NCI-H1417 (cell line): ENCODE measurements around the gene UNCX.
A peak's percentile ranks its signal among the peaks of the same experiment; 100 is the strongest.

Experiments used
- DNase-seq, 3 experiments: peaks; one replicate each; lab custom pipeline; 2025; lab: John Stamatoyannopoulos, UW

The UNCX gene

GRCh38 chr7:1243964-1244416 lies 11.3 kb downstream of the UNCX start:
- no peak for DNase-seq

- no peak for DNase-seq
Observed at GRCh38 chr7:1244700-1245523, 12.2 kb downstream of the UNCX start.

- no peak for DNase-seq
Observed at GRCh38 chr7:1245524-1246050, 12.9 kb downstream of the UNCX start.

GRCh38 chr7:1246160-1246870 lies 13.6 kb downstream of the UNCX start:
- peak in 1 of 3 experiments; percentile 49 for DNase-seq

GRCh38 chr7:1246871-1247526 lies 14.3 kb downstream of the UNCX start:
- DNase-seq: peak in 2 of 3 experiments; percentile 46 to 69

- peak in 2 of 3 experiments; percentile 77 to 89 for DNase-seq
Observed at GRCh38 chr7:1247527-1248041, 14.9 kb downstream of the UNCX start.

GRCh38 chr7:1248143-1248915 lies 15.7 kb downstream of the UNCX start:
- DNase-seq: peak in 2 of 3 experiments; percentile 70 to 89

- DNase-seq: no peak
Observed at GRCh38 chr7:1248916-1249581, 16.4 kb downstream of the UNCX start.

- DNase-seq: no peak
Observed at GRCh38 chr7:1249731-1250130, 17.1 kb downstream of the UNCX start.

- DNase-seq: no peak
Observed at GRCh38 chr7:1250901-1251300, 18.2 kb downstream of the UNCX start.

GRCh38 chr7:1251796-1252539 lies 19.3 kb downstream of the UNCX start:
- DNase-seq: peak in 2 of 3 experiments; percentile 23 to 49

GRCh38 chr7:1252540-1253090 lies 19.9 kb downstream of the UNCX start:
- peak in 1 of 3 experiments; percentile 47 for DNase-seq

- DNase-seq: no peak
Observed at GRCh38 chr7:1253681-1254181, 21.1 kb downstream of the UNCX start.

GRCh38 chr7:1254281-1255079 lies 21.8 kb downstream of the UNCX start:
- DNase-seq: no peak

GRCh38 chr7:1255080-1255816 lies 22.6 kb downstream of the UNCX start:
- DNase-seq: peak in 1 of 3 experiments; percentile 19

GRCh38 chr7:1255817-1256340 lies 23.2 kb downstream of the UNCX start:
- peak in 1 of 3 experiments; percentile 25 for DNase-seq

- DNase-seq: no peak
Observed at GRCh38 chr7:1256621-1257020, 23.9 kb downstream of the UNCX start.

- DNase-seq: no peak
Observed at GRCh38 chr7:1257221-1257620, 24.5 kb downstream of the UNCX start.
